Measurements from ENCODE around the gene ATP11B. TPM values are rescaled to one million over a fixed set of nuclear protein-coding genes. Genes with fewer than 3 reads are reported as not detected.

The ATP11B gene
- total and polyA plus RNA-seq, 2 experiments from 2014 or later, result 5.8 to 24.7 TPM

DNA sequence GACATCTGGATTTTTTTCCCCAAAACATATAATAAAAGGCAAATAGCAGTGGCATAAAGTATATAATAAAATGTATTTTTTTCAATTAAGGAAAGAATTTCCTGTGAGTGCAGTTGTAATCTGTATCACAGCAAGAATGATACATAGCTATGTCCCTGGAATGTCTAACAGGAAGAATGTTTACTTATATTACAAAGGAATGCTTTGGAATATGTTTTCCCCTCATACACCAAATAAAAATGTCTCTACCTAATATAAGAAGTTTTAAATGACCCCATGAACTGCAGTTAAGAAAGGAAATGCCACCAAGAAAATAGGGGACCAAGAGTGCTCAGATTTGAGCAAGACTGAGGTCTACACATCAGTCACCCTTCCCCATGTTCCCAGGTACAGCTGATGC lies 38.0 kb upstream of the ATP11B start:
- no peak overlapping the region for H3K4me2 ChIP-seq
- no peaks in the 10 kb centered on the region; the same call in 1 of the 2 replicates for H3K9me2 ChIP-seq (ENCODE audit: insufficient read depth)
- Mint-ChIP-seq H3K4me1 (no peaks in the 10 kb centered on the region), H3K27me3 (ENCODE audit: insufficient read depth, low read depth, poor library complexity) (no peaks in the 10 kb centered on the region), H3K4me3 (no peak overlapping the region), H3K27ac (no peak overlapping the region), H3K9me3 (no peaks in the 10 kb centered on the region), H3K36me3 (ENCODE audit: low read depth) (no peaks in the 10 kb centered on the region)
- no peaks in the 10 kb centered on the region for H3K79me2 ChIP-seq (replicated peaks; ENCODE audit: insufficient read depth)
- no peaks in the 10 kb centered on the region for H3F3A ChIP-seq (replicated peaks; ENCODE audit: low read depth)
- no peaks in the 10 kb centered on the region for H4K20me1 ChIP-seq (replicated peaks; ENCODE audit: insufficient read depth)
- no peak for ATAC-seq
- H3K4me1 ChIP-seq (ENCODE audit: insufficient read depth), result no peaks in the 10 kb centered on the region
- H3K27me3 ChIP-seq (ENCODE audit: insufficient read depth), result no peaks in the 10 kb centered on the region
- no peak overlapping the region for H2AFZ ChIP-seq
- H3K4me3 ChIP-seq, result no peak overlapping the region
- DNase-seq (ENCODE audit: low spot score), result no peak
- H3K36me3 ChIP-seq (ENCODE audit: insufficient read depth), result no peaks in the 10 kb centered on the region
- H3K27ac ChIP-seq (ENCODE audit: low read depth), result no peak overlapping the region
- TF ChIP-seq STAT1 (IDR thresholded peaks at IDR 0.05; ENCODE audit: unreplicated experiment) (no peak), CREB1 (CRISPR knock-in tag; IDR thresholded peaks at IDR 0.05; ENCODE audit: low read depth) (no peak), ZNF114 (CRISPR knock-in tag; IDR thresholded peaks at IDR 0.05) (no peak), POLR2AphosphoS5 (IDR thresholded peaks at IDR 0.05; ENCODE audit: low read depth) (no peak), EZH2phosphoT487 (IDR thresholded peaks at IDR 0.05; ENCODE audit: unreplicated experiment) (no peak), NANOG (IDR thresholded peaks at IDR 0.05; ENCODE audit: borderline replicate concordance) (no peak), EZH2 (IDR thresholded peaks at IDR 0.05; ENCODE audit: low read depth, unreplicated experiment) (no peak), JUNB (IDR thresholded peaks at IDR 0.05; ENCODE audit: unreplicated experiment) (no peak), ZNF331 (CRISPR knock-in tag; IDR thresholded peaks at IDR 0.05; ENCODE audit: low read depth) (no peak)
- TF ChIP-seq, protein P1, sequence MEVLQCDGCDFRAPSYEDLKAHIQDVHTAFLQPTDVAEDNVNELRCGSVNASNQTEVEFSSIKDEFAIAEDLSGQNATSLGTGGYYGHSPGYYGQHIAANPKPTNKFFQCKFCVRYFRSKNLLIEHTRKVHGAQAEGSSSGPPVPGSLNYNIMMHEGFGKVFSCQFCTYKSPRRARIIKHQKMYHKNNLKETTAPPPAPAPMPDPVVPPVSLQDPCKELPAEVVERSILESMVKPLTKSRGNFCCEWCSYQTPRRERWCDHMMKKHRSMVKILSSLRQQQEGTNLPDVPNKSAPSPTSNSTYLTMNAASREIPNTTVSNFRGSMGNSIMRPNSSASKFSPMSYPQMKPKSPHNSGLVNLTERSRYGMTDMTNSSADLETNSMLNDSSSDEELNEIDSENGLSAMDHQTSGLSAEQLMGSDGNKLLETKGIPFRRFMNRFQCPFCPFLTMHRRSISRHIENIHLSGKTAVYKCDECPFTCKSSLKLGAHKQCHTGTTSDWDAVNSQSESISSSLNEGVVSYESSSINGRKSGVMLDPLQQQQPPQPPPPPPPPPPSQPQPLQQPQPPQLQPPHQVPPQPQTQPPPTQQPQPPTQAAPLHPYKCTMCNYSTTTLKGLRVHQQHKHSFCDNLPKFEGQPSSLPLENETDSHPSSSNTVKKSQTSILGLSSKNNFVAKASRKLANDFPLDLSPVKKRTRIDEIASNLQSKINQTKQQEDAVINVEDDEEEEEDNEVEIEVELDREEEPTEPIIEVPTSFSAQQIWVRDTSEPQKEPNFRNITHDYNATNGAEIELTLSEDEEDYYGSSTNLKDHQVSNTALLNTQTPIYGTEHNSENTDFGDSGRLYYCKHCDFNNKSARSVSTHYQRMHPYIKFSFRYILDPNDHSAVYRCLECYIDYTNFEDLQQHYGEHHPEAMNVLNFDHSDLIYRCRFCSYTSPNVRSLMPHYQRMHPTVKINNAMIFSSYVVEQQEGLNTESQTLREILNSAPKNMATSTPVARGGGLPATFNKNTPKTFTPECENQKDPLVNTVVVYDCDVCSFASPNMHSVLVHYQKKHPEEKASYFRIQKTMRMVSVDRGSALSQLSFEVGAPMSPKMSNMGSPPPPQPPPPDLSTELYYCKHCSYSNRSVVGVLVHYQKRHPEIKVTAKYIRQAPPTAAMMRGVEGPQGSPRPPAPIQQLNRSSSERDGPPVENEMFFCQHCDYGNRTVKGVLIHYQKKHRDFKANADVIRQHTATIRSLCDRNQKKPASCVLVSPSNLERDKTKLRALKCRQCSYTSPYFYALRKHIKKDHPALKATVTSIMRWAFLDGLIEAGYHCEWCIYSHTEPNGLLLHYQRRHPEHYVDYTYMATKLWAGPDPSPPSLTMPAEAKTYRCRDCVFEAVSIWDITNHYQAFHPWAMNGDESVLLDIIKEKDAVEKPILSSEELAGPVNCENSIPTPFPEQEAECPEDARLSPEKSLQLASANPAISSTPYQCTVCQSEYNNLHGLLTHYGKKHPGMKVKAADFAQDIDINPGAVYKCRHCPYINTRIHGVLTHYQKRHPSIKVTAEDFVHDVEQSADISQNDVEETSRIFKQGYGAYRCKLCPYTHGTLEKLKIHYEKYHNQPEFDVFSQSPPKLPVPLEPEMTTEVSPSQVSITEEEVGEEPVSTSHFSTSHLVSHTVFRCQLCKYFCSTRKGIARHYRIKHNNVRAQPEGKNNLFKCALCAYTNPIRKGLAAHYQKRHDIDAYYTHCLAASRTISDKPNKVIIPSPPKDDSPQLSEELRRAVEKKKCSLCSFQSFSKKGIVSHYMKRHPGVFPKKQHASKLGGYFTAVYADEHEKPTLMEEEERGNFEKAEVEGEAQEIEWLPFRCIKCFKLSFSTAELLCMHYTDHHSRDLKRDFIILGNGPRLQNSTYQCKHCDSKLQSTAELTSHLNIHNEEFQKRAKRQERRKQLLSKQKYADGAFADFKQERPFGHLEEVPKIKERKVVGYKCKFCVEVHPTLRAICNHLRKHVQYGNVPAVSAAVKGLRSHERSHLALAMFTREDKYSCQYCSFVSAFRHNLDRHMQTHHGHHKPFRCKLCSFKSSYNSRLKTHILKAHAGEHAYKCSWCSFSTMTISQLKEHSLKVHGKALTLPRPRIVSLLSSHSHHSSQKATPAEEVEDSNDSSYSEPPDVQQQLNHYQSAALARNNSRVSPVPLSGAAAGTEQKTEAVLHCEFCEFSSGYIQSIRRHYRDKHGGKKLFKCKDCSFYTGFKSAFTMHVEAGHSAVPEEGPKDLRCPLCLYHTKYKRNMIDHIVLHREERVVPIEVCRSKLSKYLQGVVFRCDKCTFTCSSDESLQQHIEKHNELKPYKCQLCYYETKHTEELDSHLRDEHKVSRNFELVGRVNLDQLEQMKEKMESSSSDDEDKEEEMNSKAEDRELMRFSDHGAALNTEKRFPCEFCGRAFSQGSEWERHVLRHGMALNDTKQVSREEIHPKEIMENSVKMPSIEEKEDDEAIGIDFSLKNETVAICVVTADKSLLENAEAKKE (CRISPR knock-in tag; IDR thresholded peaks at IDR 0.05), result no peak
- TF ChIP-seq, protein P2, sequence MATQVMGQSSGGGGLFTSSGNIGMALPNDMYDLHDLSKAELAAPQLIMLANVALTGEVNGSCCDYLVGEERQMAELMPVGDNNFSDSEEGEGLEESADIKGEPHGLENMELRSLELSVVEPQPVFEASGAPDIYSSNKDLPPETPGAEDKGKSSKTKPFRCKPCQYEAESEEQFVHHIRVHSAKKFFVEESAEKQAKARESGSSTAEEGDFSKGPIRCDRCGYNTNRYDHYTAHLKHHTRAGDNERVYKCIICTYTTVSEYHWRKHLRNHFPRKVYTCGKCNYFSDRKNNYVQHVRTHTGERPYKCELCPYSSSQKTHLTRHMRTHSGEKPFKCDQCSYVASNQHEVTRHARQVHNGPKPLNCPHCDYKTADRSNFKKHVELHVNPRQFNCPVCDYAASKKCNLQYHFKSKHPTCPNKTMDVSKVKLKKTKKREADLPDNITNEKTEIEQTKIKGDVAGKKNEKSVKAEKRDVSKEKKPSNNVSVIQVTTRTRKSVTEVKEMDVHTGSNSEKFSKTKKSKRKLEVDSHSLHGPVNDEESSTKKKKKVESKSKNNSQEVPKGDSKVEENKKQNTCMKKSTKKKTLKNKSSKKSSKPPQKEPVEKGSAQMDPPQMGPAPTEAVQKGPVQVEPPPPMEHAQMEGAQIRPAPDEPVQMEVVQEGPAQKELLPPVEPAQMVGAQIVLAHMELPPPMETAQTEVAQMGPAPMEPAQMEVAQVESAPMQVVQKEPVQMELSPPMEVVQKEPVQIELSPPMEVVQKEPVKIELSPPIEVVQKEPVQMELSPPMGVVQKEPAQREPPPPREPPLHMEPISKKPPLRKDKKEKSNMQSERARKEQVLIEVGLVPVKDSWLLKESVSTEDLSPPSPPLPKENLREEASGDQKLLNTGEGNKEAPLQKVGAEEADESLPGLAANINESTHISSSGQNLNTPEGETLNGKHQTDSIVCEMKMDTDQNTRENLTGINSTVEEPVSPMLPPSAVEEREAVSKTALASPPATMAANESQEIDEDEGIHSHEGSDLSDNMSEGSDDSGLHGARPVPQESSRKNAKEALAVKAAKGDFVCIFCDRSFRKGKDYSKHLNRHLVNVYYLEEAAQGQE (IDR thresholded peaks at IDR 0.05; ENCODE audit: unreplicated experiment), result no peak
- TF ChIP-seq, protein P3, sequence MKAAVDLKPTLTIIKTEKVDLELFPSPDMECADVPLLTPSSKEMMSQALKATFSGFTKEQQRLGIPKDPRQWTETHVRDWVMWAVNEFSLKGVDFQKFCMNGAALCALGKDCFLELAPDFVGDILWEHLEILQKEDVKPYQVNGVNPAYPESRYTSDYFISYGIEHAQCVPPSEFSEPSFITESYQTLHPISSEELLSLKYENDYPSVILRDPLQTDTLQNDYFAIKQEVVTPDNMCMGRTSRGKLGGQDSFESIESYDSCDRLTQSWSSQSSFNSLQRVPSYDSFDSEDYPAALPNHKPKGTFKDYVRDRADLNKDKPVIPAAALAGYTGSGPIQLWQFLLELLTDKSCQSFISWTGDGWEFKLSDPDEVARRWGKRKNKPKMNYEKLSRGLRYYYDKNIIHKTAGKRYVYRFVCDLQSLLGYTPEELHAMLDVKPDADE (IDR thresholded peaks at IDR 0.05), result no peak
- TF ChIP-seq, protein P4, sequence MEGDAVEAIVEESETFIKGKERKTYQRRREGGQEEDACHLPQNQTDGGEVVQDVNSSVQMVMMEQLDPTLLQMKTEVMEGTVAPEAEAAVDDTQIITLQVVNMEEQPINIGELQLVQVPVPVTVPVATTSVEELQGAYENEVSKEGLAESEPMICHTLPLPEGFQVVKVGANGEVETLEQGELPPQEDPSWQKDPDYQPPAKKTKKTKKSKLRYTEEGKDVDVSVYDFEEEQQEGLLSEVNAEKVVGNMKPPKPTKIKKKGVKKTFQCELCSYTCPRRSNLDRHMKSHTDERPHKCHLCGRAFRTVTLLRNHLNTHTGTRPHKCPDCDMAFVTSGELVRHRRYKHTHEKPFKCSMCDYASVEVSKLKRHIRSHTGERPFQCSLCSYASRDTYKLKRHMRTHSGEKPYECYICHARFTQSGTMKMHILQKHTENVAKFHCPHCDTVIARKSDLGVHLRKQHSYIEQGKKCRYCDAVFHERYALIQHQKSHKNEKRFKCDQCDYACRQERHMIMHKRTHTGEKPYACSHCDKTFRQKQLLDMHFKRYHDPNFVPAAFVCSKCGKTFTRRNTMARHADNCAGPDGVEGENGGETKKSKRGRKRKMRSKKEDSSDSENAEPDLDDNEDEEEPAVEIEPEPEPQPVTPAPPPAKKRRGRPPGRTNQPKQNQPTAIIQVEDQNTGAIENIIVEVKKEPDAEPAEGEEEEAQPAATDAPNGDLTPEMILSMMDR (conservative IDR thresholded peaks at IDR 0.05; ENCODE audit: low read depth in 2 of 2), result no peak
